SK-N-SH (cell line): ENCODE measurements around the gene TSHR. TPM values are rescaled to one million over a fixed set of nuclear protein-coding genes. Genes with fewer than 3 reads are reported as not detected.

Experiments
- CTCF ChIA-PET: fragments of 300-600, 350-600 bp; formaldehyde crosslinking; extraction: SDS; loops from one replicate; lab custom pipeline; 2021; lab: Yijun Ruan, JAX
- POLR2A ChIA-PET: fragments of 350-600 bp; sonication (Branson Sonifier 250); formaldehyde crosslinking; extraction: SDS; loops from one replicate; lab custom pipeline; 2020; ENCODE audit warnings: antibody characterized with exemption, inconsistent platforms; lab: Yijun Ruan, JAX
- DNase-seq: peaks from one replicate; pipeline ENCODE4 v3.0.0; 2012
- H2AFZ ChIP-seq: fragments of 200-600 bp; sonication (generic); 2 replicates; pipeline ENCODE4 v1.8.1; 2016; ENCODE audit warnings: antibody characterized with exemption, mild to moderate bottlenecking, low read depth
- H3F3A ChIP-seq: fragments of 200-600 bp; sonication (generic); replicated peaks from 2 replicates; pipeline ENCODE3; 2016; ENCODE audit warnings: antibody characterized with exemption, mild to moderate bottlenecking; ENCODE audit not compliant: insufficient read depth
- H3K27ac ChIP-seq, 2 experiments: fragments of 200-500 bp in 1 of 2; fragments of 200-600 bp in 1 of 2; sonication (Bioruptor generic) in 1 of 2; sonication (generic), shearing (Covaris generic) in 1 of 2; 2 replicates each; pipeline versions ENCODE4 v1.5.1 to v1.6.1; 2014 to 2016; ENCODE audit warnings: low read depth in 2 of 2, inconsistent platforms in 1 of 2, low read length in 1 of 2, mild to moderate bottlenecking in 1 of 2, mixed read lengths in 1 of 2
- H3K27me3 ChIP-seq: fragments of 200-600 bp; sonication (generic), shearing (Covaris generic); 2 replicates; pipeline ENCODE4 v1.6.1; 2016; ENCODE audit warnings: mixed run types; ENCODE audit not compliant: insufficient read depth
- H3K36me3 ChIP-seq, 2 experiments: fragments of 200-500 bp in 1 of 2; fragments of 200-600 bp in 1 of 2; sonication (Bioruptor generic) in 1 of 2; sonication (generic) in 1 of 2; replicated peaks in 1 of 2; 2 replicates each; pipeline versions ENCODE3 to v1.5.1; 2014 to 2016; ENCODE audit warnings: low read length in 1 of 2, mild to moderate bottlenecking in 1 of 2; ENCODE audit not compliant: insufficient read depth in 2 of 2, control insufficient read depth in 1 of 2
- H3K4me1 ChIP-seq, 2 experiments: fragments of 200-500 bp in 1 of 2; fragments of 200-600 bp in 1 of 2; sonication (Bioruptor generic) in 1 of 2; sonication (generic), shearing (Covaris generic) in 1 of 2; 2 replicates each; pipeline versions ENCODE4 v1.5.1 to v1.6.1; 2014 to 2016; ENCODE audit warnings: low read depth in 1 of 2, low read length in 1 of 2, mixed run types in 1 of 2; ENCODE audit not compliant: insufficient read depth in 2 of 2, control insufficient read depth in 1 of 2
- H3K4me2 ChIP-seq: fragments of 200-600 bp; sonication (generic), shearing (Covaris generic); 2 replicates; pipeline ENCODE4 v1.6.1; 2017; ENCODE audit warnings: mixed run types
- H3K4me3 ChIP-seq, 2 experiments: fragments of 200-500 bp in 1 of 2; fragments of 200-600 bp in 1 of 2; sonication (Bioruptor generic) in 1 of 2; sonication (generic), shearing (Covaris generic) in 1 of 2; 2 replicates each; pipeline versions ENCODE4 v1.5.1 to v1.8.1; 2014 to 2016; ENCODE audit warnings: low read depth in 2 of 2, inconsistent platforms in 1 of 2, low read length in 1 of 2, mild to moderate bottlenecking in 1 of 2, mixed read lengths in 1 of 2, moderate library complexity in 1 of 2
- H3K79me2 ChIP-seq: fragments of 200-600 bp; sonication (generic); 2 replicates; pipeline ENCODE4 v1.8.1; 2017; ENCODE audit warnings: mild to moderate bottlenecking; ENCODE audit not compliant: insufficient read depth
- H3K9ac ChIP-seq: fragments of 200-600 bp; sonication (generic); 2 replicates; pipeline ENCODE4 v1.6.1; 2017; ENCODE audit warnings: mixed run types
- H3K9me2 ChIP-seq: fragments of 200-600 bp; sonication (generic); 2 replicates; pipeline ENCODE4 v1.6.1; 2017; ENCODE audit warnings: mixed run types
- H3K9me3 ChIP-seq: fragments of 200-600 bp; sonication (generic); 2 replicates; pipeline ENCODE4 v1.6.1; 2017; ENCODE audit warnings: mixed run types, mild to moderate bottlenecking, moderate library complexity
- H4K20me1 ChIP-seq: fragments of 200-600 bp; sonication (generic); 2 replicates; pipeline ENCODE4 v1.6.1; 2017; ENCODE audit warnings: mild to moderate bottlenecking, mixed run types; ENCODE audit not compliant: insufficient read depth
- CHD2 ChIP-seq: fragments of 150-350 bp; IDR thresholded peaks from 2 replicates; pipeline ENCODE4 v1.6.1; 2018; ENCODE audit warnings: low read length; ENCODE audit not compliant: partially characterized antibody
- ELF1 ChIP-seq: IDR thresholded peaks from 2 replicates; pipeline ENCODE4 v1.4.0; 2012
- EP300 ChIP-seq, 2 experiments: IDR thresholded peaks; 2 replicates each; pipeline versions ENCODE4 v1.4.0 to v1.6.1; 2012; ENCODE audit warnings: borderline replicate concordance in 1 of 2, low read depth in 1 of 2, low read length in 1 of 2
- EZH2phosphoT487 ChIP-seq: fragments of 200-600 bp; sonication (generic); IDR thresholded peaks from 2 replicates; pipeline ENCODE4 v1.6.1; 2017; ENCODE audit warnings: low read depth, mixed run types, mild to moderate bottlenecking, antibody characterized with exemption, moderate library complexity, borderline replicate concordance
- FOSL2 ChIP-seq: IDR thresholded peaks from 2 replicates; pipeline ENCODE4 v1.4.0; 2012; ENCODE audit warnings: low read depth, mild to moderate bottlenecking, moderate library complexity, borderline replicate concordance
- GABPA ChIP-seq: IDR thresholded peaks from 2 replicates; pipeline ENCODE4 v1.4.0; 2012; ENCODE audit warnings: low read depth, mild to moderate bottlenecking
- JUND ChIP-seq: IDR thresholded peaks from 2 replicates; pipeline ENCODE4 v1.4.0; 2012
- MEF2A ChIP-seq: IDR thresholded peaks from 2 replicates; pipeline ENCODE4 v1.4.0; 2012; ENCODE audit warnings: low read depth, borderline replicate concordance
- MXI1 ChIP-seq: IDR thresholded peaks from 2 replicates; pipeline ENCODE4 v1.6.1; 2012; ENCODE audit warnings: mild to moderate bottlenecking, low read depth, low read length, improper control_type of control experiment
- NRF1 ChIP-seq: IDR thresholded peaks from 2 replicates; pipeline ENCODE4 v1.6.1; 2012; ENCODE audit warnings: low read depth, mild to moderate bottlenecking, low read length
- RAD21 ChIP-seq: IDR thresholded peaks from 2 replicates; pipeline ENCODE4 v1.6.1; 2012; ENCODE audit warnings: mild to moderate bottlenecking, low read length
- SIN3A ChIP-seq: IDR thresholded peaks from 2 replicates; pipeline ENCODE4 v1.6.1; 2012; ENCODE audit warnings: low read depth, mild to moderate bottlenecking, low read length, moderate library complexity, borderline replicate concordance
- SMC3 ChIP-seq: IDR thresholded peaks from 2 replicates; pipeline ENCODE4 v1.6.1; 2012; ENCODE audit warnings: low read depth, low read length, improper control_type of control experiment
- TAF1 ChIP-seq: IDR thresholded peaks from 2 replicates; pipeline ENCODE4 v1.6.1; 2012; ENCODE audit warnings: low read depth, mild to moderate bottlenecking, low read length, moderate library complexity, borderline replicate concordance
- WGBS: methylation state at CpG from one replicate; pipeline ENCODE4 v1.1.6; 2017; ENCODE audit warnings: low lambda C conversion rate; 5-methylcytosine and 5-hydroxymethylcytosine counted together
- polyA plus RNA-seq, 3 experiments: library from polyadenylated mRNA; depleted of rRNA; stranded (reverse); fragments of >200 nt; gene quantifications; 2 replicates each; pipeline ENCODE4 v1.2.3, GENCODE V29; 2012
- TF ChIP-seq, protein P1 (sequence below): IDR thresholded peaks from 2 replicates; pipeline ENCODE4 v1.6.1; 2012; ENCODE audit warnings: mild to moderate bottlenecking, low read depth, low read length, moderate library complexity
- TF ChIP-seq, protein P2 (sequence below): IDR thresholded peaks from 2 replicates; pipeline ENCODE4 v1.4.0; 2012; ENCODE audit warnings: low read depth, borderline replicate concordance
- TF ChIP-seq, protein P3 (sequence below): IDR thresholded peaks from 2 replicates; pipeline ENCODE4; 2012
- TF ChIP-seq, protein P4 (sequence below): IDR thresholded peaks from 2 replicates; pipeline ENCODE4 v1.4.0; 2012; ENCODE audit warnings: low read depth

TSHR gene
- polyA plus RNA-seq, 1 of the 3 experiments (the other 2 are of a cell fraction), result not detected

DNA sequence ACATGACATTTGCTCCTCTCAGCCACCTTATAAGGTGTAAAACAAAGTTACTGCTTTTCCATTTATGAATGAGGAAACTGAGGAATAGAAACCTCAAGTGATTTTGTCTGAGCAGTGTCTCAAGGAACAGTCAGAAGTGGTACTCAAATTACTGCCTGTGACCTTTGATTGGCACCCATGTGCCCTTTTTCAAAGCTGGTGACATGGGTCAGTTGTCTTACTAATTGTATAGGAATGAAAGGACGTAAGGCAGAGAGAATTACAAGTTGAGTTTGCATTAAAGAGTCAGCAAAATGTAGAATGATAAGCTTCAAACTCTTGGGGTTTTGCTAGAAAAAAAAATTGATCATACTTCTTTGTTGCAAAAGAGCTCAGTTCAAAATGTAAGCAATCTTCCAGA lies 136.2 kb downstream of the TSHR start:
- CTCF ChIA-PET, result no interaction called here

DNA sequence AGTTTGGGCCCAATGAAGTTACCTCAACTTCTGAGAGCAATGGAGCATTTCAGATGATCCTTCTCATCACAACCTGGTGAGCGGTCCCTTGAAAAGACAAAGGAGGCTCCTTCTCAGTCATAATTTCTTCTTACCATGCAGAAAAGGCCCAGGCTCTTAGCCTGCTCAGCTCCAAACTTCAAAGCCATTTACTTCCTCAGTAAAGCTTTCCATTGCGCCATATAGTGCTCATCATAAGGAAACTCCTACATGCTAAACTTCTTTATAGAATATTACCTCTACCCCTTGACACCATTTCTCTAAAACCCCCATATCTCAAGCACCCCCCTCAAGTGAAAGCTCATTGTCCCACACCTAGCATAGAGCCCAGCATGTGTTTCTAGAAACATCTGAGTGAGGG lies 138.2 kb downstream of the TSHR start:
- Histone ChIP-seq H3K4me2 (no peak overlapping the region), H4K20me1 (no peaks in the 10 kb centered on the region), H3K4me3 (no peak overlapping the region), H3K79me2 (no peaks in the 10 kb centered on the region), H3K27ac (no peak overlapping the region), H2AFZ (no peak overlapping the region), H3K4me1 (no peaks in the 10 kb centered on the region), H3K9me2 (no peaks in the 10 kb centered on the region), H3K9me3 (no peaks in the 10 kb centered on the region), H3K9ac (no peak overlapping the region), H3K36me3 (no peaks in the 10 kb centered on the region), H3K27me3 (no peaks in the 10 kb centered on the region), H3F3A (no peaks in the 10 kb centered on the region)
- CTCF ChIA-PET, result interaction anchor here (1.0 kb wide), 1 partner anchor 12 kb away, joined by 3 read pairs; no protein-coding TSS in a partner anchor
- no peak for DNase-seq
- POLR2A ChIA-PET, result no interaction called here
- 58% methylated on average over 2 of the region's 2 CpGs for WGBS
- TF ChIP-seq EZH2phosphoT487 (no peak), TAF1 (no peak), SIN3A (no peak), JUND (no peak), NRF1 (no peak), CHD2 (no peak)
- TF ChIP-seq, protein P1, sequence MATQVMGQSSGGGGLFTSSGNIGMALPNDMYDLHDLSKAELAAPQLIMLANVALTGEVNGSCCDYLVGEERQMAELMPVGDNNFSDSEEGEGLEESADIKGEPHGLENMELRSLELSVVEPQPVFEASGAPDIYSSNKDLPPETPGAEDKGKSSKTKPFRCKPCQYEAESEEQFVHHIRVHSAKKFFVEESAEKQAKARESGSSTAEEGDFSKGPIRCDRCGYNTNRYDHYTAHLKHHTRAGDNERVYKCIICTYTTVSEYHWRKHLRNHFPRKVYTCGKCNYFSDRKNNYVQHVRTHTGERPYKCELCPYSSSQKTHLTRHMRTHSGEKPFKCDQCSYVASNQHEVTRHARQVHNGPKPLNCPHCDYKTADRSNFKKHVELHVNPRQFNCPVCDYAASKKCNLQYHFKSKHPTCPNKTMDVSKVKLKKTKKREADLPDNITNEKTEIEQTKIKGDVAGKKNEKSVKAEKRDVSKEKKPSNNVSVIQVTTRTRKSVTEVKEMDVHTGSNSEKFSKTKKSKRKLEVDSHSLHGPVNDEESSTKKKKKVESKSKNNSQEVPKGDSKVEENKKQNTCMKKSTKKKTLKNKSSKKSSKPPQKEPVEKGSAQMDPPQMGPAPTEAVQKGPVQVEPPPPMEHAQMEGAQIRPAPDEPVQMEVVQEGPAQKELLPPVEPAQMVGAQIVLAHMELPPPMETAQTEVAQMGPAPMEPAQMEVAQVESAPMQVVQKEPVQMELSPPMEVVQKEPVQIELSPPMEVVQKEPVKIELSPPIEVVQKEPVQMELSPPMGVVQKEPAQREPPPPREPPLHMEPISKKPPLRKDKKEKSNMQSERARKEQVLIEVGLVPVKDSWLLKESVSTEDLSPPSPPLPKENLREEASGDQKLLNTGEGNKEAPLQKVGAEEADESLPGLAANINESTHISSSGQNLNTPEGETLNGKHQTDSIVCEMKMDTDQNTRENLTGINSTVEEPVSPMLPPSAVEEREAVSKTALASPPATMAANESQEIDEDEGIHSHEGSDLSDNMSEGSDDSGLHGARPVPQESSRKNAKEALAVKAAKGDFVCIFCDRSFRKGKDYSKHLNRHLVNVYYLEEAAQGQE, result no peak
- TF ChIP-seq, protein P2, sequence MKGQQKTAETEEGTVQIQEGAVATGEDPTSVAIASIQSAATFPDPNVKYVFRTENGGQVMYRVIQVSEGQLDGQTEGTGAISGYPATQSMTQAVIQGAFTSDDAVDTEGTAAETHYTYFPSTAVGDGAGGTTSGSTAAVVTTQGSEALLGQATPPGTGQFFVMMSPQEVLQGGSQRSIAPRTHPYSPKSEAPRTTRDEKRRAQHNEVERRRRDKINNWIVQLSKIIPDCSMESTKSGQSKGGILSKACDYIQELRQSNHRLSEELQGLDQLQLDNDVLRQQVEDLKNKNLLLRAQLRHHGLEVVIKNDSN, result no peak

More for the DNA sequence above, 136.2 kb downstream of the TSHR start:
- H3K4me3 ChIP-seq, result no peak overlapping the region
- H3K9ac ChIP-seq, result no peak overlapping the region
- TF ChIP-seq CHD2 (no peak), GABPA (no peak), SMC3 (no peak), MXI1 (no peak), EZH2phosphoT487 (no peak), FOSL2 (no peak), ELF1 (no peak), TAF1 (no peak), EP300 (IDR thresholded peaks at IDR 0.05; ENCODE audit: borderline replicate concordance in 1 of 2, low read depth in 1 of 2, low read length in 1 of 2) (no peak), MEF2A (no peak), SIN3A (no peak), RAD21 (no peak)
- TF ChIP-seq, protein P3, sequence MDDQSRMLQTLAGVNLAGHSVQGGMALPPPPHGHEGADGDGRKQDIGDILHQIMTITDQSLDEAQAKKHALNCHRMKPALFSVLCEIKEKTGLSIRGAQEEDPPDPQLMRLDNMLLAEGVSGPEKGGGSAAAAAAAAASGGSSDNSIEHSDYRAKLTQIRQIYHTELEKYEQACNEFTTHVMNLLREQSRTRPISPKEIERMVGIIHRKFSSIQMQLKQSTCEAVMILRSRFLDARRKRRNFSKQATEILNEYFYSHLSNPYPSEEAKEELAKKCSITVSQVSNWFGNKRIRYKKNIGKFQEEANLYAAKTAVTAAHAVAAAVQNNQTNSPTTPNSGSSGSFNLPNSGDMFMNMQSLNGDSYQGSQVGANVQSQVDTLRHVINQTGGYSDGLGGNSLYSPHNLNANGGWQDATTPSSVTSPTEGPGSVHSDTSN, result no peak
- TF ChIP-seq, protein P4, sequence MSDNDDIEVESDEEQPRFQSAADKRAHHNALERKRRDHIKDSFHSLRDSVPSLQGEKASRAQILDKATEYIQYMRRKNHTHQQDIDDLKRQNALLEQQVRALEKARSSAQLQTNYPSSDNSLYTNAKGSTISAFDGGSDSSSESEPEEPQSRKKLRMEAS, result no peak
- TF ChIP-seq, protein P1, result no peak
- H3K9me3 ChIP-seq, result no peaks in the 10 kb centered on the region
- no peaks in the 10 kb centered on the region for H3K36me3 ChIP-seq
- no peaks in the 10 kb centered on the region for H4K20me1 ChIP-seq
- no peak overlapping the region for H3K4me2 ChIP-seq
- H3K79me2 ChIP-seq, result no peaks in the 10 kb centered on the region
- no peak overlapping the region for H3K27ac ChIP-seq
- no peaks in the 10 kb centered on the region for H3K4me1 ChIP-seq
- no peaks in the 10 kb centered on the region for H3F3A ChIP-seq
- POLR2A ChIA-PET, result no interaction called here
- H3K27me3 ChIP-seq, result no peaks in the 10 kb centered on the region
- DNase-seq, result no peak
- no peak overlapping the region for H2AFZ ChIP-seq
- 7% methylated on average over 1 of the region's 1 CpG for WGBS
- no peaks in the 10 kb centered on the region for H3K9me2 ChIP-seq
